Measurements from ENCODE around the gene ECHDC1.
"Not testable (repeated sequence)": the region's sequence is repeated elsewhere in the genome, so short reads cannot be mapped to it uniquely, and the experiment has no call there.

ECHDC1 gene, protein sequence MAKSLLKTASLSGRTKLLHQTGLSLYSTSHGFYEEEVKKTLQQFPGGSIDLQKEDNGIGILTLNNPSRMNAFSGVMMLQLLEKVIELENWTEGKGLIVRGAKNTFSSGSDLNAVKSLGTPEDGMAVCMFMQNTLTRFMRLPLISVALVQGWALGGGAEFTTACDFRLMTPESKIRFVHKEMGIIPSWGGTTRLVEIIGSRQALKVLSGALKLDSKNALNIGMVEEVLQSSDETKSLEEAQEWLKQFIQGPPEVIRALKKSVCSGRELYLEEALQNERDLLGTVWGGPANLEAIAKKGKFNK

DNA sequence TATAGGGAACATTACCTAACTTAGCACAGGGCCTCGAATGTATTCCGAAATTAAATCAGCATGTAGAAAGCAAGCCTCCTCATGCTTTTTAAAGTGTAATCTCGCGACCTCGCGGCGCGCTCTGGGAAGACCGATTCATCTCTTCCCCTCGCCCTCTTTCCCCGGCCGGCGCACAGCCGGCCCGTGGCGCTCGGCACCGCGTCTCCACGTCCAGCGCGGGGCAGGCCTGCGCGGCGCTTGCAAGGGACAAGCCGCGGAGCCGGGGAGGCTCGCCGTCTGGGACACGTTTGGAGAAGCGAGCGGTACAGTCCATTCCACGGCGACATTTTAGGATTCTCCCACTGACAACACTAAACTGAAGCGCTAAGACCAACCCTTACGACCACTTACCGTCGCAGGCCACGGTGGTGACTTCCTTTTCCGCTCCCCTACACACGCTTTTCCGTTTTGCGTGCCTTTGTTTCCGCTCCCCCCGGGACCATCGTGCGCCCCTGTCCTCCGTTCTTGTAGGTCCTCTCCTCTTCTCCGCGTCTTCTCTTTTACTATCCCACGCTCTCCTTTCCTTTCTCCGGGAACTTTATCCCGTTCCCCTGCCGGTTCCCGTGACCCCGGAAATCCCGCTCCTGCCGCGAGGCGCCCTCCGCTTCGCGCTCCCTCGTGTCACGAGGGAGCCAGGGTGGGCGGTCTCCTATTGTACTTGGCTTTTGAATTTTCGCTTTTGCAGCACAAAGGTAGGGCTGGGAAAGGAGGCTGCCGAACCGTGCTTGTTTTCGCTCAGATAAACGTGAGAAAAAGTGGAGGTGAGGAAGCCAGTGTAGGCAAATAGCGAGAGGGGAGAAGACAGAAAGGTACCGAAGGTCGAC lies at the start of gene ECHDC1:
Gene ECHDC1 (minus strand): TSS at position 664 of the 863 bp plus-strand sequence. CDS start 12,581 bp downstream, outside the sequence.
- peak; percentile 50 for DNase-seq (ENCODE audit: low spot score)

DNA sequence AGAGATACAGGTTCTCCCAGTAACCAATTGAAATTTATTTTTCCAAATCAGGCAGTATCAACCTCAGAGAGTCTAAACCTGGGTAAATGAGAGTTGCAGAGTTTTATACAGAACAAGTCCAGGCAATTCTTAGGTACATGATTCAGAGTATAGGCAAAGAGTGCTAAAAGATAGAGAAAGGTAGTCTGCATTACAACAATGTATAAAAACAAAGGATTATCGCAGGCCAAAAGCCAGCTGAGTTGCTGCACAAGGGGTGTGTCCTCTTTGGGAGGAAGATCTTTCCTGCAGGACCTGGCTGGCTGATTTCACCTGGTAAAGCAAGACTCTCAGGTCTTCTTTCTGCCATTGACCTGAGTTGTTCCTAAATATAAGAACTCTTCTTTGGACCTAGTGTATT lies 48.9 kb upstream of the ECHDC1 start:
- no peak for DNase-seq (ENCODE audit: low spot score)

DNA sequence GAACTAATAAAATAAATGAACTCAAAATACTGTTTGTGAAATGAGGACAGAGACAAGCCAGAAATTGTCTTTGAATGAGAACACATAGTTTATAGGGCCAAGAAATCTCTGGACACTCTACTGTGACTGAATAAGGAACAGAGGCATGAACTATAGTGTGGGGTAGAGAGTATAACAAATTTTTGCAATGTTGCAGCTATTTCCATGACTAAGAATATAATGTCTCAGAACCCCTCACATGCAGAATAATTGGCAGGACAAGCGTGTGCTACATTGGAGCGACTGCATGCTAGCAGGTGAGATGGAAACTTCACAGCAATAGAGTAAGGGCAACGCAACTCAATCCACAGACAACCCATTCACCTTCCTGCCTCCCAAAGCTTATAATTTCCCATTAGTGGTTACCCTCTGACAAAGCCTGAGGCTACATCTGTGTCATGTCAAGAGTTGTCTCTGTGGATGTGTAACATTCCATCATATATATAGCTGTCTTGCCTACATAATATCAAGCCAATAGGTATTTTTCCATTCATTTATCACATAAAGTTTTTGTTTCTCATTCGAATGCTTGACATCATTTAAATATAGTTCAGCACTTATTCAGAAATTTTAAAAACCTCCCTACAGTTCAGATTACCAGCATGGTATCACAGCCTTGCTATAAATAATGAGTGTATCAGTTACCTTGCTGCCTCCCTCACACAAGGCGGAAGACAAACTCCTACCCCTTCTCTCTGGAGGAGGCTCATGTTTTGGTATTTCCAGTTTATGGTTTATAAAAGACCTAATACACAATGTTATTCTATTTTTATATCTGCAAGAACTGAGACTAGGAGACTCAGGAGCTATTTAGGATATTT lies 47.9 kb upstream of the ECHDC1 start:
- DNase-seq (ENCODE audit: low spot score), result no peak

DNA sequence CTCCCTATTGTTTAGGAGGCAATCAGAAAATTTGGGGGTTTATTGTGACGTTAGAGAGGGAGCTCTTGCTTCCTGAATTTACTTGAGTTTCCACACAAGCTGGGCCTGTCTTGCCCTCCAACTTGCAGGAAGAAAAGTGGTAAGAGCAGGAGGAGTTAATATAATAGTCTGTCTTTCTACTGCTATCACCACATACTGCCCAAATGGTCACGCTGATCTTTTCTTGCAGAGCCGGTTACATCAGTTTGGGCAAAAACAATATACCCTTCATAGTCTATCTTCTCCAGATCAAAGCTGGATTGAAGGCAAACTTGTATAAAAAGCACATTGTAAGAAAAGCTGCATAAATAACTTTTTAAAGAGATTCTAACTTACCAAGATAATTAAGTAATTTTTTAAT lies 46.3 kb upstream of the ECHDC1 start:
- DNase-seq (ENCODE audit: low spot score), result no peak

DNA sequence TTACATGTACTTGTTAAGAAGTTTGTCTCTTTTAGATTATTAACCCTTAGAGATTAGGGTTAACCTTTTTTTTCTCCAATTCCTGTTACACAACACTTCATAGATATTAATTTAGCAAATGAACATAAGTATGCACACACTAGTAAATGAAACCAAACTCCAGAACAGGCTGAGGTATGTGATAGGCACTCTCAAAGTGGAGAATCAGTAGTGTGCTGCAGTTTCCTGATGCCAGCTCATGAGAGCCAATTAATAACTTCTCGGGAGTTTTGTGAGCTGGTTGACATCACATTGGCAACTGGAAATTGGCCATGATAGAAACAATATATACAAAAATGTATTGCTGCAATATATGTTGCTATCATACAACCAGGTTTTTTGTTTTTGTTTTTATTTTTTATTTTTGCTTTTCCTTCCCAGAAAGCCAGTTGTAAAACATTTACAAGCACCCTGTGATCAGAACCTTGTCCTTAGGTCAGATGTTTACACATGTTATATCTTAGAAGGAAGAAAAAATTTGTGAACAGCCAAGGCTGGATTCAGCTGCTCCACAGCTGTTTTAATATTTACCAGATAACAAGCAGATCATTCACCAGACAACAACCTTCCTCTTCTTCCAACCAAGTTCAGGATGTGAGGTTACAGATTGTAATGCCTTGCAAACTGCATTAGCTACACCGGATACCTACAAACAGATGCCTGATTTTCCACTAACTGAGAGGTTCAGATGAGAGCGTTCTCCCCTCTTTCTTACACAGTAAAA lies 42.4 kb upstream of the ECHDC1 start:
- DNase-seq (ENCODE audit: low spot score), result no peak

DNA sequence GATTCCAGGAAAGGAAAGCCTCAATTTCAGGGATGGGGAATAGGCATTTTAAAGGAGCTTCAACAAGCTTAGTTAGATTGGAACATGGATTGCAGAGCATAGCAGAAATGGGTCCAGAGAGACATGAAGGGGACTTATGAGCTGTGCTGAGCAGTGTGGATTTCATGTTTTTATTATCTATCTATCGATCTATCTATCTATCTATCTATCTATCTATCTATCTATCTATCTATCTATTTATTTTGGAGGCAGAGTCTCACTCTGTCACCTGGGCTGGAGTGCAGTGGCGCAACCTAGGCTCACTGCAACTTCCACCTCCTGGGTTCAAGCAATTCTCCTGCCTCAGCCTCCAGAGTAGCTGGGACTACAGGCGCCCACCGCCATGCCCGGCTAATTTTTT lies 41.4 kb upstream of the ECHDC1 start:
- not testable (repeated sequence) for DNase-seq (ENCODE audit: low spot score)

DNA sequence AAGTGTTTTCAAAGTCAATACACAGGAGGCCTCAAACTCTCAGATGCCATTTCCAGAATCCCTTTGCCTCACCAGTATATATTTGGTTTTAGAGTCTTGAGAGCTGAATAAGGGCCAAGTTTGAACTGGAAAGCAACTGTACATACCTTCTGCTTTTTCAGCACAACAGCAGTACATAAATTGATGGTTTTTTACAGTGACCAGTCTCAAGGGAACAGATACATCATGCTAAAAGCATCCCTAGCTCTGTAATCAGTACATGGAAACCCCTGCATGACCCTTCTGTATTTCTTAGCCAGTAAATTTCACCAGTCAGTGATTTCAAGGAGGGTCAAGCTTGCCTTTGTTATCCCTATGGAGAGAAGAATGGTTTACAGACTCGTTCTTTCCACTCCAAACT lies 40.6 kb upstream of the ECHDC1 start:
- no peak for DNase-seq (ENCODE audit: low spot score)

DNA sequence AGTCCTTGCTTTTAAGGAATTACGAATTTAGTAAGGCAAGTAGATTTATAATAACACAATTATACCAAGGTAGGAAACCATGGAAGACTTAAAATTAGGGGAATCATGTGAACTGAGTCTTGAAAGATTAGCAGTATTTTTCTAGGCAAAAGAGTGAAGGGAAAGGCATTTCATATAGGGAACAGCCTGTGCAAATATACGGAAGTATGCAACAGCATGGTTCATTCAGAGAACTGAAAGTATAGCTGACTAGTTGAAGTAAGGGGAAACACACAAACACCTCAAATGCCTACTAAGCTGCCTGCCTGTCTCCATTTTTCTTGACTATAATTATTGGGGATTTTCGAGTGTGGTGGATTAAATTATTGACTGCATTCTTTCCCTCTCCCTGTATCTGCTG lies 39.0 kb upstream of the ECHDC1 start:
- no peak for DNase-seq (ENCODE audit: low spot score)

DNA sequence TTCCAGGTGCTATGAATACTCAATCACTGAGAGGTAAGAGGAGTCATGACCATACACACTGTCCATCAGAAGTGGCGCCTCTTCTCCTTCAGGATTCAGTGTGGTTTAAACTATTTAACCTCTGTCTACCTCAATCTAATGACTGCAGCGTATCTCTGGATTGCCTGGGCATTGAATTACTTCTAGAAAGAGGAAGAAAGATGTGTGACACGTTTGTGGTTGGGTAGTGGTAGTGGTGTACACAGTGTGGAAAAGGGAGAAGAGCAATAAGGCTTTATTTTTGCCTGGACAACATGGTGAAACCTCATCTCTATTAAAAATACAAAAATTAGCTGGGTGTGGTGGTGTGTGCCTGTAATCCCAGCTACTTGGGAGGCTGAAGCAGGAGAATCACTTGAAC lies 38.0 kb upstream of the ECHDC1 start:
- DNase-seq (ENCODE audit: low spot score), result no peak

DNA sequence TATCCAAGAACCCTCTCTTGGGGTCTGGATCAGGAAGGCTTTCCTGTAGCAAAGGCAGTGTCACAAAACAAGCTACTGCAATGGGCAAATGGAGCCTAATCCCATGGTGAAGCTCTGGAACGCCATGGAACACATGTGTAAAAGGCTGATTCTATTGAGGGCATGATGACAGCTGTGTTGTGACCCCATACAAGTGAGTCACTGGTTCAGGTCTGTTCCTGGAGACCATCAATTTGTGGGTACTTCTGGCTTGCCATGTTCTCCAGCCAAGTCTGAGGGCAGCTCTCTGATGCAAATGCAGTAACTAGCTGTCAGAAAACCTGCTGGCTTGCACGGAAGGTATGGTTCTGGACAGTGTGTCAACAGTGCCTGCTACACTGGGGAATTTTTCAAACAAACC lies 33.3 kb upstream of the ECHDC1 start:
- no peak for DNase-seq (ENCODE audit: low spot score)

DNA sequence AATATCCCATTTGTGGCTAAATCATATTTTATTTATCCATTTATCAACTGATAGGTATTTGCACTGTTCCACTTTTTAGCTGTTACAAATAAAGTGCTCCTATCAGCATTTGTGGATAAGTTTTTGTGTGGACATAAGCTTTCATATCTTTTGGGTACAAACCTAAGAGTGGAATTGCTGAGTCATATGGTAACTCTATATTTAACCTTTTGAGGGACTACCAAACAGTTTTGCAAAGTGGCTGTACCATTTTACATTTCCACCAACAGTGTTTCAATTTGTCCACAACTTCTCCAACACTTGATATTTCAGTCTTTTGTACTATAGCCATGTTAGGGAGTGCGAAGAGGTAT lies 23.6 kb upstream of the ECHDC1 start:
- no peak for DNase-seq (ENCODE audit: low spot score)

DNA sequence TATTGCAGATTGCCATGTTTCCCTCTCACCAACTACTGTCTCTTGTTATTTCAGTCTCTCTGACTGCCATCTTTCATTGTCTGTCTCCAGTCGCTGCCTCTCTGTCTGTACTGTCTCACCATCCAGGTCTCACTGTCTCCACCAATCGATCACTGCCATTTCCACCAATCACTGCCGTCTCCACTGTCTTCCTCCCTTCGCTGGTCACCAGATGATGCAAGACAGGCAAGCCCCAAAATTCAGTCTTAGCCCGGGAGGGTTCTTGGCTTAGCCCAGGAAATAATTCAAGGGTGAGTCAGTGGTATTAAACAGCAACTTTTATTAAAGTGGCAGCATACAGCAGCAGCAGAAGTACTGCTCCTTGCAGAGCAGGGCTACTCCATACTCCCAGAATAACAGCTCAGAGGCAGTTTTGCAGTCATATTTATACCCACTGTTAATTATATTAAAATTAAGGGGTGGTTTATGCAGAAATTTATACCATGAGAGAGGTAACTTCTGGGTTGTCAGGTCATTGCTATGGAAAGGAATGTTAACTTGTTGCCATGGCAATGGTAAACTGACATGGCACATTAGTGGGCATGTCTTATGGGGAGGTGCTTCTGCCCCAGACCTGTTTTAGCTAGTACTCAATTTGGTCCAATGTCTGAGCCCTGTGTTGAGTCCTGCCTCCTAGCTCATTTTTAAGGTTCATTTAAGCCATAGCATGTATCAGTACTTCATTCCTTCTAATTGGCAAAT lies 23.0 kb upstream of the ECHDC1 start:
- peak; percentile 59 for DNase-seq (ENCODE audit: low spot score)

DNA sequence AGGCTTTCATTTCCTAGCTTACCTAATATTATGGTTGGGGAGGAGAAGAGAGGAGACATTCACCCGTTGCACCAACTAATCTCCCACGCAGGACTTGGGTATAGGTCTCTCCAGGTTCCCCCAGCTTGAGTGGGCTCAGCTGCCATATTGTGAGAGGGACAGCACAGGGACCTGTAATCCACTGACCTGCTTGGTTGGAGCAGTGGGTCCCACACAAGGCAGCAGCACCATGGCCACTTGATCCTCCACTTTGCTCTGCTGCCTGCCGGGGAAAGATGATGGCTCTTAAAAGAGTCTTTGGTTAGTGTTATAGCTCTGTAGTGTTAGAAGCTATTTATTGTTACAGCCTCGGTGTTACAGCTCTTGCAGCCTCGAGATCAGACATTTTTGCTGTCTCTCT lies 22.5 kb upstream of the ECHDC1 start:
- DNase-seq (ENCODE audit: low spot score), result no peak

DNA sequence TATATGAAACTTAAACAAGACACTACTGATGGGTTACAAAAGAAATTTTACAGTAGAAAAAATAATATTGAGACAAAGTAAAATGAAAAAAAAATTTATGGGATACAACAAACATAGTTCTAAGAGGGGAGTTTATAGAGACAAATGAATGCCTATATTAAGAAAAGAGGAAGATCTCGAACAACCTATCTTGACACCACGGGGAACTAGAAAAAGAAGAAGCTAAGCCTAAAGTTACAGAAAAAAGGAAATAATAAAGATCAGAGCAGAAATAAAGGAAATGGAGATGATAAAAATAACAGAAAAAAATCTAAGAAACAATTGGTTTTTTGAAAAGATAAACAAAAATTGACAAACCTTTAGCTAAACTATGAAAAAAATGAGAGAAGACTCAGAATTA lies 9.1 kb upstream of the ECHDC1 start:
- no peak for DNase-seq (ENCODE audit: low spot score)

DNA sequence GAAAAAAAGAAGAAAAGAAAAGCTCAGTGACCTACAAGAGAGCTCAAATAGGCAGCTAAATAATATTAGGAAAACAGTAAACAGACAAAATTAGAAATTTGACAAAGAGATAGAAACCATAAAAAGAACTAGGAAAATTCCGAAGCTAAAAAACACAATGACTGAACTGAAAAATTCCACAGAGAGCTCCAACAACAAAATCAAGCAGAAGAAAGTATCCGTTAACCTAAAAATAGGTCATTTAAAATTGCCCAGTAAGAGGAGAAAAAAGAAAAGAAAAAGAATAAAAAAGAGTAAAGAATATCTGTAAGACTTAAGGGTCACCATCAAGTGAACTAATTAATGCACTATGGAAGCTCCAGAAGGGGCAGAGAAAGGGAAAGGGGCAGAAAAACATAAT lies 6.6 kb upstream of the ECHDC1 start:
- DNase-seq (ENCODE audit: low spot score), result no peak

DNA sequence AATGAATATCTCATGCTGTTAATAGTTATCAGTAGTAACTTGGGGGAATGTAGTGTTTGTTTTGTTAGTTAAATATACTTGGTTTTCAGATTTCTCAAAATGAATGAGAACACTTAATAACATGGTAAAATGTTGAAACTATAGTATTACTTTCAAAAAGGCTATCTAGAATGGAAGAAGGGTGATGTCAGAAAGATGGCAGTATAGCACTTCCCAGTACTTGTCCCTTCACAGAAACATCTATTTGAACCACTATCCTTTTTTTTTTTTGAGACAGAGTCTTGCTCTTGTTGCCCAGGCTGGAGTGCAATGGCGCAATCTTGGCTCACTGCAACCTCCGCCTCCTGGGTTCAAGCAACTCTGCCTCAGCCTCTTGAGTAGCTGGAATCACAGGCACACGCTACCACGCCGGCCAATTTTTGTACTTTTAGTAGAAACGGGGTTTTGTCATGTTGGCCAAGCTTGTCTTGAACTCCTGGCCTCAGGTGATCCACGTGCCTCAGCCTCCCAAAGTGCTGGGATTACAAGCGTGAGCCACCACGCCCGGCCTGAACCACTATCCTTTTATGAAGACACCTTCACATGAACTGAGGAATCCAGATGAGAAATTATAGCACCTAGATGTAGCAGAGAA lies 4.7 kb upstream of the ECHDC1 start:
- no peak for DNase-seq (ENCODE audit: low spot score)

DNA sequence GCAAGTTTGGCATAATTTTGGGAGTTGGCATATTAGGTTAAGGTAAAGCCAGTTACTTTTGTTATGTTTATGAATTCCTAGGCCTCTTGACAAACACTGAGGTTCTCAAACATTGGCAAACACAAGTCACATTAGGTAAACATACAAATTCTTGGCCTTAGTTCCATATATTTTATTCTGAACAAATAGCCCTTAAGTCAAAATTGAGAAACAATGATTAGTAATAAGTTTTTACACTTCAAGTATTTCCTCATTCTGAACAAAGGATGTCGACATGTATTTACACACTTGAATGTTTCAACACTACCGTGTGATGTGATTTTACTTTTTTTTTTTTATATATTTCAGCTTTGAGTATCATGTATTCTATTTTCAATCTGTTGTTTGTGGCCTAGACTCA lies 3.8 kb upstream of the ECHDC1 start:
- no peak for DNase-seq (ENCODE audit: low spot score)

DNA sequence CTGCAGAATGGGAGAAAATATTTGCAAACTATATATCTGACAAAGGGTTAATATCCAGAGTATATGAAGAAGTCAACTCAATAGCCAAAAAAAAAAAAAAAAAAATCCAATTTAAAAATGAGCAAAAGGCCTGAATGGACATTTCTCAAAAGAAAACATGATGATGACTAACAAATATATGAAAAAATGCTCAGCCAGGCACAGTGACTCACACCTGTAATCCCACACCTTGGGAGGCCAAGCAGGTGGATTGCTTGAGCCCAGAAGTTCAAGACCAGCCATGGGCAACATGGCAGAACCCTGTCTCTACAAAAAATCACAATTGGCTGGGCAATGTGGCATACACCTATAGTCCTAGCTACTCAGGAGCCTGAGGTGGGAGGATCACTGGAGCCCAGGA lies 2.1 kb upstream of the ECHDC1 start:
- DNase-seq (ENCODE audit: low spot score), result no peak

DNA sequence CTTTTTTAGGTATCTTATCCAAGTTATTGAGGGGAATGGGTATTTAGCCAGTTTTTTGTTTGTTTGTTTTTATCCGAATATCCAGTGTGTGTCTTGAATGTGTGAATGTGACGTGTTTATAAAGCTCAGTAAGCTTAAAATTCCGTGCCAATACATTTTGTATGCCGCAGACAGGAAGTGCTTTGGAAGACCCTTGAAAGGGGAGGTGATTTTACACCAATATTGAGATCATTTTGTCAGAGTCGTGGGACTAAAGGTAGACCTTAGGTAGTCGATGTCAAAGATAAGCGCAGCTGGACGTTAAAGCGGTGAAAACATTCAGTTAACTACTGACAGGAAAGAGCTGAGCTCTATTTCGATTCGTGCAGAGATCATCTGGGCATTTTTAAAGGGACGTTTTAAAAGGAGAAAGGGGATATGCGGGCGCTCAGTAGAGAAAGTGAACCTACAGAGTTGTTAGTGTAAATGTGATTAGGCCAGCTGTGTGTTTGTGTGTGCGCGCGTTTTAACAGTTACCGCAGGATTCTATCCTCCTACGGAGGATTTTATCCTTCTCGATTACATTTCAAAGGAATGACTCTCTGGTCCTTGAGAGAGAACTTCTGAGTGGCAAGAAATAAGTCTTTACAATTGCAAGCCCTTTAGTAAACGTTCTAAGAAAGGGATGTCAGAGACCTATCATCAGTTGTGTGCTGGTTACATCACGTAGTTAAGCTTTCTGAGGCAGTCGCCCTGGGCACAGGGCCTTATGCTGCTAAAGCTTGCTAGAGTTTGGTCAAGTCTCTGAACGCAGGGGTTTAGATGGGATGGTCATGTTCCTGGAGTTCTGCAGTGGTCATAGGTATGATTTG lies 625 bp upstream of the ECHDC1 start:
- DNase-seq (ENCODE audit: low spot score), result peak; percentile 18

Measured in kidney capillary endothelial cell (primary cell).